Endothelial cell of umbilical vein (primary cell): ENCODE results near the gene TOP3B. TPM values are rescaled to one million over a fixed set of nuclear protein-coding genes. Genes with fewer than 3 reads are reported as not detected.

ENCODE experiments used
- BruUV-seq: library from RNA; stranded (reverse); fragments of 400-500 nt; replicated peaks from 2 replicates; lab custom pipeline; 2021; lab: Mats Ljungman, UMichigan
- CTCF ChIA-PET: fragments of 300-600, 350-600 bp; sonication (Branson Sonifier 250); formaldehyde crosslinking; loops from one replicate; lab custom pipeline; 2021; ENCODE audit warnings: antibody characterized with exemption, inconsistent platforms; lab: Charles Lee
- POLR2A ChIA-PET: fragments of 300-600, 350-600 bp; sonication (Branson Sonifier 250); formaldehyde crosslinking; loops from one replicate; lab custom pipeline; 2021; ENCODE audit warnings: antibody characterized with exemption, inconsistent platforms; lab: Charles Lee
- DNase-seq: peaks from one replicate; pipeline ENCODE4 v3.0.0-alpha.2; 2011; ENCODE audit warnings: low read depth, low spot score
- FAIRE-seq: peaks from 2 replicates; lab custom pipeline; 2011; peaks lifted over from hg19 to GRCh38; lab: Jason Lieb, UNC
- H2AFZ ChIP-seq: 2 replicates; pipeline ENCODE4 v1.6.0; 2012; ENCODE audit warnings: low read depth, low read length, control low read depth, inconsistent platforms
- H3K27ac ChIP-seq: 2 replicates; pipeline ENCODE4 v1.5.1; 2011; ENCODE audit warnings: low read depth, mild to moderate bottlenecking, control low read depth, low read length, moderate library complexity; ENCODE audit not compliant: insufficient read depth
- H3K27me3 ChIP-seq, 2 experiments: 2 replicates each; pipeline versions ENCODE4 v1.6.0 to v1.6.1; 2011; ENCODE audit warnings: low read length in 2 of 2, mixed read lengths in 1 of 2; ENCODE audit not compliant: control insufficient read depth in 2 of 2, insufficient read depth in 2 of 2
- H3K36me3 ChIP-seq, 2 experiments: 2 replicates in 1 of 2; 3 replicates in 1 of 2; pipeline ENCODE4 v1.5.1; 2011; ENCODE audit warnings: low read length in 2 of 2, mild to moderate bottlenecking in 1 of 2, moderate library complexity in 1 of 2; ENCODE audit not compliant: control insufficient read depth in 2 of 2, insufficient read depth in 2 of 2; ENCODE audit errors: extremely low read depth in 1 of 2
- H3K4me1 ChIP-seq: 3 replicates; pipeline ENCODE4 v1.5.1; 2011; ENCODE audit warnings: mild to moderate bottlenecking, low read length; ENCODE audit not compliant: control insufficient read depth, insufficient read depth; ENCODE audit errors: extremely low read depth
- H3K4me2 ChIP-seq: 2 replicates; pipeline ENCODE4 v1.6.1; 2011; ENCODE audit warnings: low read length, control low read depth, mixed read lengths; ENCODE audit not compliant: insufficient read depth
- H3K4me3 ChIP-seq, 3 experiments: fragments of 200-600 bp in 1 of 3; sonication (generic), shearing (Covaris generic) in 1 of 3; replicated peaks in 1 of 3; 2 replicates each; pipeline ENCODE4 v1.5.1; 2011 to 2016; ENCODE audit warnings: control low read depth in 3 of 3, low read length in 3 of 3, mild to moderate bottlenecking in 2 of 3, inconsistent platforms in 1 of 3, low read depth in 1 of 3, moderate library complexity in 1 of 3; ENCODE audit not compliant: insufficient read depth in 1 of 3
- H3K79me2 ChIP-seq: 2 replicates; pipeline ENCODE4 v1.6.0; 2012; ENCODE audit warnings: low read length, inconsistent platforms; ENCODE audit not compliant: control insufficient read depth, insufficient read depth
- H3K9ac ChIP-seq: replicated peaks from 2 replicates; pipeline ENCODE3; 2011; ENCODE audit warnings: low read length, control low read depth; ENCODE audit not compliant: insufficient read depth; ENCODE audit errors: extremely low read depth
- H3K9me1 ChIP-seq: replicated peaks from 3 replicates; pipeline ENCODE4 v1.6.0; 2011; ENCODE audit warnings: mild to moderate bottlenecking, low read length; ENCODE audit not compliant: control insufficient read depth, insufficient read depth; ENCODE audit errors: extremely low read depth
- H3K9me3 ChIP-seq: replicated peaks from 2 replicates; pipeline ENCODE4 v1.5.1; 2012; ENCODE audit warnings: low read length, inconsistent platforms; ENCODE audit not compliant: control insufficient read depth, insufficient read depth
- H4K20me1 ChIP-seq: replicated peaks from 2 replicates; pipeline ENCODE3; 2011; ENCODE audit warnings: mild to moderate bottlenecking, low read length; ENCODE audit not compliant: control insufficient read depth, insufficient read depth; ENCODE audit errors: extremely low read depth
- CTCF ChIP-seq, 2 donors: IDR thresholded peaks; 1 replicate in 1 of 2; 2 replicates in 1 of 2; pipeline ENCODE4 v1.5.1; 2011; ENCODE audit warnings: low read length in 2 of 2, mild to moderate bottlenecking in 2 of 2, moderate library complexity in 2 of 2, control low read depth in 1 of 2, inconsistent platforms in 1 of 2, low read depth in 1 of 2; ENCODE audit not compliant: insufficient read depth in 1 of 2; ENCODE audit errors: extremely low read depth in 1 of 2
- EZH2 ChIP-seq: IDR thresholded peaks from 2 replicates; pipeline ENCODE4 v1.6.1; 2012; ENCODE audit warnings: borderline replicate concordance, low read depth, mild to moderate bottlenecking, moderate library complexity, low read length, inconsistent platforms; ENCODE audit not compliant: severe bottlenecking
- FOS ChIP-seq: IDR thresholded peaks from 2 replicates; pipeline ENCODE4 v1.6.1; 2011; ENCODE audit warnings: mild to moderate bottlenecking, low read length, moderate library complexity, borderline replicate concordance; ENCODE audit not compliant: insufficient read depth
- GATA2 ChIP-seq: IDR thresholded peaks from 2 replicates; pipeline ENCODE4 v1.7.0; 2011; ENCODE audit warnings: low read depth, mild to moderate bottlenecking, moderate library complexity, mixed read lengths, low read length; ENCODE audit not compliant: insufficient read length, insufficient read depth
- JUN ChIP-seq: IDR thresholded peaks from 2 replicates; pipeline ENCODE4 v1.6.1; 2011; ENCODE audit warnings: borderline replicate concordance, low read depth; ENCODE audit not compliant: insufficient read length, insufficient read depth
- MAX ChIP-seq: IDR thresholded peaks from 2 replicates; pipeline ENCODE4 v1.6.1; 2011; ENCODE audit not compliant: insufficient read depth, insufficient read length
- MYC ChIP-seq: IDR thresholded peaks from one replicate; pipeline ENCODE4 v1.6.1; 2011; ENCODE audit warnings: mild to moderate bottlenecking, low read depth, low read length
- POLR2A ChIP-seq: IDR thresholded peaks from 2 replicates; pipeline ENCODE4 v1.6.1; 2012; ENCODE audit warnings: low read depth, mild to moderate bottlenecking, control low read depth, low read length
- POLR2AphosphoS5 ChIP-seq: IDR thresholded peaks from 2 replicates; pipeline ENCODE4 v1.6.1; 2012; ENCODE audit warnings: low read depth, mild to moderate bottlenecking, control low read depth, low read length, moderate library complexity; ENCODE audit not compliant: insufficient read depth
- dilution Hi-C: fragments of 300-500 bp; cut with MboI; formaldehyde crosslinking; loops from one replicate; pipeline ENCODE4 v1.15.0; 2019; ENCODE audit warnings: low sequenced_read_pairs; ENCODE audit not compliant: extremely low pct_ligation_motif_present
- intact Hi-C: fragments of 100-400 bp; cut with micrococcal nuclease; formaldehyde crosslinking; loops from one replicate; pipeline ENCODE4 v1.10.0; 2022
- polyA plus RNA-seq, 4 experiments: library from polyadenylated mRNA; depleted of rRNA in 3 of 4; stranded (reverse) in 3 of 4; unstranded in 1 of 4; fragments of >200 nt; gene quantifications; 2 replicates each; pipeline versions ENCODE4 v1.2.1 to v1.2.3, GENCODE V29; 2011 to 2012; ENCODE audit warnings: missing spikeins in 1 of 4
- total RNA-seq: library from RNA; stranded (reverse); gene quantifications from 2 replicates; pipeline ENCODE4 v1.2.3, GENCODE V29; 2021

TOP3B gene
- total and polyA plus RNA-seq, 2 donors (not counting 3 experiments of a cell fraction or from before 2014, with no cell fraction given): 25.2 to 56.5 TPM

- FAIRE-seq: peak; percentile 85
- Histone ChIP-seq H3K4me3 (no peak overlapping the region), H3K4me2 (peak overlapping the region; percentile 34), H3K4me1 (peaks cover 71% of the 10 kb centered on the region), H3K27ac (peak overlapping the region; percentile 71), H3K9ac (peak overlapping the region; percentile 55), H3K9me3 (no peaks in the 10 kb centered on the region), H3K9me1 (no peaks in the 10 kb centered on the region), H4K20me1 (no peaks in the 10 kb centered on the region), H3K27me3 (no peaks in the 10 kb centered on the region), H2AFZ (no peak overlapping the region), H3K79me2 (peaks cover 76% of the 10 kb centered on the region), H3K36me3 (peaks cover 14 to 18% of the 10 kb centered on the region in 2 experiments)
- DNase-seq: peak; percentile 37
- CTCF ChIA-PET: interaction anchor here (8.4 kb wide), 1 partner anchor 12 kb away, joined by 292 read pairs; no protein-coding TSS in a partner anchor
- dilution Hi-C loops (loop anchor here (25.0 kb wide), 2 partner anchors 137 to 237 kb away; no protein-coding TSS in a partner anchor), intact Hi-C loops (no loop called here)
- no TSS peak for BruUV-seq
- POLR2A ChIA-PET: no interaction called here
- TF ChIP-seq JUN (no peak), POLR2A (peak; percentile 12), MAX (peak; percentile 39)
Measured at GRCh38 chr22:21948824-21949568, 33.6 kb downstream of the TOP3B start.

- H3K79me2 ChIP-seq: peaks cover 78% of the 10 kb centered on the region
Measured at GRCh38 chr22:21948390-21948789, 34.2 kb downstream of the TOP3B start.

More at GRCh38 chr22:21948390-21948789, 34.2 kb downstream of the TOP3B start:
- peak overlapping the region; percentile 71 for H3K27ac ChIP-seq
- no peak for TF ChIP-seq POLR2AphosphoS5
- no peak for TF ChIP-seq GATA2
- TF ChIP-seq FOS: no peak
- TF ChIP-seq POLR2A: no peak
- TF ChIP-seq JUN: no peak
- TF ChIP-seq EZH2: no peak
- TF ChIP-seq CTCF (IDR thresholded peaks at IDR 0.05; ENCODE audit: extremely low read depth in 1 of 2, insufficient read depth in 1 of 2, low read depth in 1 of 2, low read length in 2 of 2): no peak
- TF ChIP-seq MYC: no peak
- TF ChIP-seq MAX: no peak
- no peak overlapping the region for H3K4me2 ChIP-seq
- FAIRE-seq (no peak), DNase-seq (no peak)
- dilution Hi-C loops (loop anchor here (25.0 kb wide), 2 partner anchors 136 to 236 kb away; no protein-coding TSS in a partner anchor), intact Hi-C loops (no loop called here)
- no TSS peak for BruUV-seq
- H3K9me1 ChIP-seq: no peaks in the 10 kb centered on the region
- peak overlapping the region; percentile 7 for H3K9ac ChIP-seq
- CTCF ChIA-PET: interaction anchor here (1.2 to 8.4 kb wide), 3 partner anchors 10 to 235 kb away, joined by 3 to 292 read pairs (median 5); no protein-coding TSS in a partner anchor
- no peaks in the 10 kb centered on the region for H4K20me1 ChIP-seq
- H3K4me3 ChIP-seq: no peak overlapping the region
- H3K9me3 ChIP-seq: no peaks in the 10 kb centered on the region
- H3K36me3 ChIP-seq: peaks cover 14 to 19% of the 10 kb centered on the region in 2 experiments
- peaks cover 77% of the 10 kb centered on the region for H3K4me1 ChIP-seq
- H3K27me3 ChIP-seq: no peaks in the 10 kb centered on the region
- POLR2A ChIA-PET: no interaction called here
- no peak overlapping the region for H2AFZ ChIP-seq
